GM12878 (cell line): ENCODE results near the gene RNF167. TPM values are rescaled to one million over a fixed set of nuclear protein-coding genes. Genes with fewer than 3 reads are reported as not detected.
A peak's percentile ranks its signal among the peaks of the same experiment; 100 is the strongest.

Experiments used
- BHLHE40 ChIP-seq, 2 experiments: fragments of 450-650 bp in 1 of 2; IDR thresholded peaks; 2 replicates each; pipeline ENCODE4 v1.6.1; 2011 to 2017; ENCODE audit warnings: low read depth in 2 of 2, borderline replicate concordance in 1 of 2, improper control_type of control experiment in 1 of 2, low read length in 1 of 2, mild to moderate bottlenecking in 1 of 2
- CHD1 ChIP-seq: IDR thresholded peaks from 2 replicates; pipeline ENCODE4 v1.6.1; 2012; ENCODE audit warnings: low read depth, low read length, improper control_type of control experiment
- E4F1 ChIP-seq: fragments of 450-650 bp; IDR thresholded peaks from 2 replicates; pipeline ENCODE4 v1.6.1; 2018; ENCODE audit warnings: borderline replicate concordance, mild to moderate bottlenecking; ENCODE audit not compliant: partially characterized antibody
- GABPA ChIP-seq: IDR thresholded peaks from 2 replicates; pipeline ENCODE4 v1.6.1; 2014; ENCODE audit warnings: antibody characterized with exemption, low read depth, mild to moderate bottlenecking, inconsistent platforms
- HDGF ChIP-seq: fragments of 450-650 bp; IDR thresholded peaks from 2 replicates; pipeline ENCODE4 v1.6.1; 2016; ENCODE audit warnings: antibody characterized with exemption
- NFIC ChIP-seq: IDR thresholded peaks from 2 replicates; pipeline ENCODE4 v1.6.1; 2012; ENCODE audit warnings: low read depth, mild to moderate bottlenecking, inconsistent platforms, low read length, moderate library complexity
- PKNOX1 ChIP-seq: fragments of 450-650 bp; IDR thresholded peaks from 2 replicates; pipeline ENCODE4 v1.6.1; 2016; ENCODE audit warnings: mild to moderate bottlenecking
- PRDM15 ChIP-seq: fragments of 450-650 bp; formaldehyde crosslinking; IDR thresholded peaks from 2 replicates; pipeline ENCODE4 v1.4.0; 2020; ENCODE audit warnings: mild to moderate bottlenecking, moderate library complexity
- SIN3A ChIP-seq: IDR thresholded peaks from 2 replicates; pipeline ENCODE4 v1.6.1; 2012; ENCODE audit warnings: low read depth, low read length, improper control_type of control experiment
- SMAD1 ChIP-seq: fragments of 450-650 bp; IDR thresholded peaks from 2 replicates; pipeline ENCODE4 v1.6.1; 2018; ENCODE audit warnings: mild to moderate bottlenecking, low read depth; ENCODE audit not compliant: partially characterized antibody
- SMC3 ChIP-seq: IDR thresholded peaks from 2 replicates; pipeline ENCODE4 v1.6.1; 2011; ENCODE audit warnings: low read length, improper control_type of control experiment, borderline replicate concordance
- SREBF2 ChIP-seq: IDR thresholded peaks from 2 replicates; pipeline ENCODE4 v1.6.1; 2012; ENCODE audit warnings: mild to moderate bottlenecking, low read length
- TCF3 ChIP-seq: IDR thresholded peaks from 2 replicates; pipeline ENCODE4 v1.6.1; 2012; ENCODE audit warnings: low read depth, mild to moderate bottlenecking, low read length, borderline replicate concordance; ENCODE audit not compliant: insufficient read depth
- USF1 ChIP-seq: IDR thresholded peaks from 2 replicates; pipeline ENCODE4 v1.6.1; 2011; ENCODE audit warnings: borderline replicate concordance, low read depth, mild to moderate bottlenecking, moderate library complexity, mixed read lengths, low read length; ENCODE audit not compliant: insufficient read depth; ENCODE audit errors: extremely low read length
- YBX1 ChIP-seq: fragments of 450-650 bp; IDR thresholded peaks from 2 replicates; pipeline ENCODE4 v1.6.1; 2016; ENCODE audit warnings: antibody characterized with exemption
- ZNF592 ChIP-seq: fragments of 450-650 bp; IDR thresholded peaks from 2 replicates; pipeline ENCODE4 v1.6.1; 2017; ENCODE audit warnings: mild to moderate bottlenecking, moderate library complexity
- polyA plus RNA-seq, 11 experiments: library from polyadenylated mRNA; depleted of rRNA in 4 of 11; unstranded in 6 of 11; stranded (reverse) in 5 of 11; fragments of >200 nt; fragmentation: Nextera tagmentation in 4 of 11; fragmentation: Illumina TruSeq in 1 of 11; extraction: Ambion mirVana in 4 of 11; extraction: Trizol in 1 of 11; gene quantifications; 1 replicate in 1 of 11; 2 replicates in 10 of 11; pipeline versions ENCODE4 v1.2.1 to v1.2.3, GENCODE V29; 2011 to 2016; ENCODE audit warnings: inconsistent platforms in 2 of 11, missing spikeins in 2 of 11, low read depth in 1 of 11
- total RNA-seq, 4 experiments: library from RNA; depleted of rRNA in 3 of 4; stranded (reverse); fragments of >200 nt in 3 of 4; fragmentation: Illumina TruSeq in 1 of 4; extraction: Trizol in 1 of 4; gene quantifications; 2 replicates each; pipeline versions ENCODE4 v1.2.1 to v1.2.3, GENCODE V29; 2013 to 2021

RNF167 gene
- total and polyA plus RNA-seq, 10 of the 15 experiments (the other 5 are each of a cell fraction or from before 2014, with no cell fraction given): 33.6 to 147 (median 57.6) TPM

- TF ChIP-seq SMAD1 (no peak), YBX1 (no peak), NFIC (no peak), PRDM15 (CRISPR knock-in tag) (no peak), USF1 (no peak), CHD1 (no peak), SMC3 (no peak; the same call in 1 of the 2 replicates), GABPA (no peak), SIN3A (0 out of 2 replicates have a peak, but pooled peaks have one; percentile 29), E4F1 (no peak), HDGF (no peak), BHLHE40 (IDR thresholded peaks at IDR 0.05; ENCODE audit: borderline replicate concordance in 1 of 2, low read depth in 2 of 2, low read length in 1 of 2) (peak in 1 of 2 experiments; percentile 44; a peak in 1 of 4 replicates), SREBF2 (no peak), ZNF592 (no peak), TCF3 (peak; percentile 76), PKNOX1 (no peak)
These were observed 5.3 kb downstream of the RNF167 start (continued) for GRCh38 chr17:4945176-4945943.
